Measurements from ENCODE around the gene IQCM.

IQCM gene

DNA sequence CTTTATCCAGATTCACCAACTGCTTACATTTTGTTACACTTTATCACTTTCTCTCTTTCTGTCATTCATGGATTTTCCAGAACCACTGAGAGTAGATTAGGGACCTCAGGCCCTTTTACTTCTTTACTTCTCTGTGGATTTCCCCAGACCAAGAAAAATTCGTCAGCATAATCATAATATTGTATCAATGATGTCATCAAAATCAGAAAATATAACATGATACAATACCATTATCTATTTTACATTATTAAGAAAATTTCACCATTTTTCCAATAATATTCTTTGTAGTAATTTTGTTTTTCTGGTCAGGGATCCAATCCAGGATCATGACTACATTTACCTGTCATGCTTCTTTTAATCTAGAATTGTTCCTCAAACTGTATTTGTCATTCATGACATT is 494.2 kb downstream of the IQCM start:
- DNase-seq (ENCODE audit: low read depth in 2 of 3, low spot score in 2 of 3), result no peak

GRCh38 chr4:149311076-149311475 is 504.6 kb downstream of the IQCM start:
- DNase-seq (ENCODE audit: low read depth in 2 of 3, low spot score in 2 of 3), result no peak

GRCh38 chr4:149306537-149306936 is 509.1 kb downstream of the IQCM start:
- no peak for DNase-seq (ENCODE audit: low read depth in 2 of 3, low spot score in 2 of 3)
